H1 (cell line): Measurements from ENCODE around the gene FBXO46. TPM values are rescaled to one million over a fixed set of nuclear protein-coding genes. Genes with fewer than 3 reads are reported as not detected.

Experiments used
- ASH2L ChIP-seq: fragments of 200-600, 300-600 bp; sonication (generic); IDR thresholded peaks from one replicate; pipeline ENCODE4 v1.7.1; 2017; ENCODE audit warnings: low read length
- BACH1 ChIP-seq: IDR thresholded peaks from 2 replicates; pipeline ENCODE4 v1.6.1; 2012; ENCODE audit warnings: low read length, improper control_type of control experiment
- BRCA1 ChIP-seq: IDR thresholded peaks from 2 replicates; pipeline ENCODE4 v1.6.1; 2012; ENCODE audit warnings: low read depth, low read length, improper control_type of control experiment
- EGR1 ChIP-seq: IDR thresholded peaks from 2 replicates; pipeline ENCODE4 v1.6.1; 2011; ENCODE audit warnings: low read depth, low read length, borderline replicate concordance
- EZH2 ChIP-seq: fragments of 200-600 bp; sonication (generic); IDR thresholded peaks from 2 replicates; pipeline ENCODE4 v1.7.1; 2012; ENCODE audit warnings: low read depth, mild to moderate bottlenecking, moderate library complexity, low read length, inconsistent platforms; ENCODE audit not compliant: severe bottlenecking
- HDAC2 ChIP-seq, 2 experiments: fragments of 300-600 bp in 1 of 2; sonication (generic) in 1 of 2; IDR thresholded peaks; 2 replicates each; pipeline ENCODE4 v1.6.1; 2011 to 2012; ENCODE audit warnings: low read depth in 2 of 2, low read length in 2 of 2, mild to moderate bottlenecking in 2 of 2, moderate library complexity in 2 of 2, borderline replicate concordance in 1 of 2, inconsistent platforms in 1 of 2
- NANOG ChIP-seq: IDR thresholded peaks from 2 replicates; pipeline ENCODE4 v1.6.1; 2011; ENCODE audit warnings: low read length, low read depth, mild to moderate bottlenecking, inconsistent platforms; ENCODE audit not compliant: insufficient read depth, poor library complexity, severe bottlenecking
- NRF1 ChIP-seq: IDR thresholded peaks from 2 replicates; pipeline ENCODE4 v1.6.1; 2011; ENCODE audit warnings: mild to moderate bottlenecking, low read depth, low read length, improper control_type of control experiment
- POLR2AphosphoS5 ChIP-seq: IDR thresholded peaks from 2 replicates; pipeline ENCODE4 v1.6.1; 2011; ENCODE audit warnings: low read depth, low read length
- POU5F1 ChIP-seq: IDR thresholded peaks from 2 replicates; pipeline ENCODE4 v1.6.1; 2011; ENCODE audit warnings: low read depth, mild to moderate bottlenecking, low read length, moderate library complexity
- RAD21 ChIP-seq, 2 experiments: IDR thresholded peaks in 1 of 2; conservative IDR thresholded peaks in 1 of 2; 2 replicates each; pipeline ENCODE4 v1.6.1; 2011; ENCODE audit warnings: low read depth in 2 of 2, low read length in 2 of 2, improper control_type of control experiment in 1 of 2, inconsistent platforms in 1 of 2, mild to moderate bottlenecking in 1 of 2, moderate library complexity in 1 of 2
- RNF2 ChIP-seq: fragments of 200-900, 300-1000 bp; sonication (generic); IDR thresholded peaks from 2 replicates; pipeline ENCODE4 v1.7.1; 2016; ENCODE audit warnings: borderline replicate concordance, low read depth, mild to moderate bottlenecking, antibody characterized with exemption, low read length; ENCODE audit not compliant: poor library complexity, severe bottlenecking; ENCODE audit errors: missing control alignments
- SAP30 ChIP-seq: fragments of 300-600 bp; sonication (generic); IDR thresholded peaks from 2 replicates; pipeline ENCODE4 v1.7.1; 2012; ENCODE audit warnings: low read length, moderate library complexity, mild to moderate bottlenecking, inconsistent platforms; ENCODE audit not compliant: insufficient read depth, insufficient replicate concordance
- SP1 ChIP-seq: IDR thresholded peaks from 2 replicates; pipeline ENCODE4 v1.6.1; 2011; ENCODE audit warnings: low read depth, low read length
- YY1 ChIP-seq: IDR thresholded peaks from 2 replicates; pipeline ENCODE4 v1.6.1; 2011; ENCODE audit warnings: low read depth, mild to moderate bottlenecking, low read length
- polyA plus RNA-seq, 7 experiments: library from polyadenylated mRNA; depleted of rRNA in 3 of 7; stranded (reverse) in 5 of 7; unstranded in 2 of 7; fragments of >200 nt in 5 of 7; fragments of 200-250 nt in 2 of 7; gene quantifications; 1 replicate in 5 of 7; 2 replicates in 1 of 7; 4 replicates in 1 of 7; pipeline versions ENCODE4 v1.2.1 to v1.2.3, GENCODE V29; 2011 to 2013; ENCODE audit warnings: missing spikeins in 2 of 7, mixed read lengths in 2 of 7
- total RNA-seq: library from RNA; stranded (reverse); fragmentation: NEBNext Ultra II Directional; extraction: Animal tissue kit (Norgen Biotek cat#: 25700); gene quantifications from 2 replicates; pipeline ENCODE4 v1.2.1, GENCODE V29; 2021
- TF ChIP-seq, protein P1 (sequence below): IDR thresholded peaks from 2 replicates; pipeline ENCODE4 v1.6.1; 2011; ENCODE audit warnings: low read length, improper control_type of control experiment

FBXO46 gene
- total and polyA plus RNA-seq, 2 of the 8 experiments (the other 6 are each of a cell fraction or from before 2014, with no cell fraction given): 11.2 to 38.9 TPM

DNA sequence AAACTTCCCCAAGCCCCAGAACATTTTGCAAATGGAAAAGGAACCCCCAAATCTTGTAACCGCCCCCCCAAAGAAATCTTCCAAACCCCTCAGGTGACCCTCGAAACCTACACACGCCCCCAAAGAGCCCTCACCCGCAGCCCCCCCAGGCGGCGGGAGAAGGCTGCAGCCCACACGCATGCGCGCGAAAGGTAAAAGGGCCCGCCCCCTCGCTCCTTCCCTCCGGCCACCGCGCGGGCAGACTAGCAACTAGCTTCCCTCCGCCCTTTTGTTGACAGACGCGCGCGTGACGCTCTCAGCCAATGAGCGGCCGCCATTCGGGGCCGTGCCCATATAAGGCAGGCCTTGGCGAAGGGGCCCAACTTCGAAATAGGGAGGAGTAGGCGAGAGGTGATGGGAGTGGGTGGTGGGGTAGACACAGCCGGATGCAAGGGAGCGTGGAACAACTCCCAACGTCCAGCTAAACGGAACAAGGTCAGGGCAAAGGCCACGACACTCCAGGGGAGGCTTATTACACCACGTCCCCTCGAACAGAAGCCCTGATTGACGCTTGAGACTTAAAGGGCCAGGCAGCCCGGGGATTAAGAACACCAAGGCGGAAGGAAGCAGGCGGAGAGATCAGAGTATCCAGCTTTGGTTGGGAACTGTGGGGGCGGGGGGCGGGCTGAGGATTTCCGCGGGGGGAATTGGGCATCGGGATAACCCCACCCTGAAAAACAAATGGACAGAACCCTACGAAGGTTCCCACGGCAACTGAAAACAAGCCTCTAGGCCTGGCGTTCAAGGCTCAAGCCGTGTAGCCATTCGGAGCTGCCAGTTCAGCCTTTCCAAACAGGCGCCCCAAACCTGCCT is 13.3 kb downstream of the FBXO46 start (continued):
- TF ChIP-seq BACH1: peak; percentile 60
- TF ChIP-seq SP1: peak; percentile 79; the same call in 1 of the 2 replicates
- peak; percentile 61; the same call in 1 of the 2 replicates for TF ChIP-seq YY1
- TF ChIP-seq RAD21 (IDR thresholded peaks at IDR 0.05 in 1 of 2, conservative IDR thresholded peaks at IDR 0.05 in 1 of 2; ENCODE audit: low read depth in 2 of 2, low read length in 2 of 2): no peak
- peak; percentile 72; the same call in 1 of the 2 replicates for TF ChIP-seq EGR1
- TF ChIP-seq NANOG: no peak
- TF ChIP-seq, protein P1, sequence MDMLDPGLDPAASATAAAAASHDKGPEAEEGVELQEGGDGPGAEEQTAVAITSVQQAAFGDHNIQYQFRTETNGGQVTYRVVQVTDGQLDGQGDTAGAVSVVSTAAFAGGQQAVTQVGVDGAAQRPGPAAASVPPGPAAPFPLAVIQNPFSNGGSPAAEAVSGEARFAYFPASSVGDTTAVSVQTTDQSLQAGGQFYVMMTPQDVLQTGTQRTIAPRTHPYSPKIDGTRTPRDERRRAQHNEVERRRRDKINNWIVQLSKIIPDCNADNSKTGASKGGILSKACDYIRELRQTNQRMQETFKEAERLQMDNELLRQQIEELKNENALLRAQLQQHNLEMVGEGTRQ: peak; percentile 89
- no peak for TF ChIP-seq RNF2
- TF ChIP-seq POU5F1: no peak
- TF ChIP-seq SAP30: peak; percentile 10
- peak in 1 of 2 experiments; percentile 78; a peak in 1 of 4 replicates for TF ChIP-seq HDAC2 (IDR thresholded peaks at IDR 0.05; ENCODE audit: borderline replicate concordance in 1 of 2, low read depth in 2 of 2, low read length in 2 of 2)
- no peak for TF ChIP-seq EZH2
- peak; percentile 92 for TF ChIP-seq NRF1
- TF ChIP-seq BRCA1: no peak
- no peak for TF ChIP-seq ASH2L
- peak; percentile 82 for TF ChIP-seq POLR2AphosphoS5
